T-helper 1 cell treated with Interleukin-12 subunit alpha and Interleukin-12 subunit beta and Interleukin-4 antibody, amounts not matched to agents 30 ng/mL and 1 ng/mL, for 36 hours (primary cell): ENCODE results near the gene OR3A2. TPM values are rescaled to one million over a fixed set of nuclear protein-coding genes. Genes with fewer than 3 reads are reported as not detected.
"Not testable (repeated sequence)": the region's sequence is repeated elsewhere in the genome, so short reads cannot be mapped to it uniquely, and the experiment has no call there.

Source experiments
- intact Hi-C: fragments of 100-400 bp; cut with micrococcal nuclease; formaldehyde crosslinking; loops from one replicate; pipeline ENCODE4 v1.15.1; 2024
- total RNA-seq: library from RNA; stranded (reverse); gene quantifications from 2 replicates; pipeline ENCODE4 v1.2.3, GENCODE V29; 2022

OR3A2 gene
- total RNA-seq, 1 donor from 2014 or later, result 0.86 TPM

GRCh38 chr17:3293548-3293947, 92.6 kb downstream of the OR3A2 start:
- intact Hi-C loops, result not testable (repeated sequence)

GRCh38 chr17:3282901-3283300, 103.2 kb downstream of the OR3A2 start:
- intact Hi-C loops, result no loop called here

- intact Hi-C loops, result no loop called here
Observed at GRCh38 chr17:3276126-3276525, 110.0 kb downstream of the OR3A2 start.

GRCh38 chr17:3271072-3271848, 114.8 kb downstream of the OR3A2 start:
- intact Hi-C loops, result no loop called here

GRCh38 chr17:3260600-3260999, 125.5 kb downstream of the OR3A2 start:
- intact Hi-C loops, result no loop called here

GRCh38 chr17:3260163-3260562, 125.9 kb downstream of the OR3A2 start:
- intact Hi-C loops, result no loop called here

GRCh38 chr17:3256575-3256974, 129.5 kb downstream of the OR3A2 start:
- intact Hi-C loops, result no loop called here

GRCh38 chr17:3249013-3249412, 137.1 kb downstream of the OR3A2 start:
- intact Hi-C loops, result not testable (repeated sequence)

- intact Hi-C loops, result not testable (repeated sequence)
Observed at GRCh38 chr17:3244841-3245240, 141.3 kb downstream of the OR3A2 start.

GRCh38 chr17:3241044-3241443, 145.1 kb downstream of the OR3A2 start:
- intact Hi-C loops, result not testable (repeated sequence)

- intact Hi-C loops, result not testable (repeated sequence)
Observed at GRCh38 chr17:3238685-3239084, 147.4 kb downstream of the OR3A2 start.

- intact Hi-C loops, result not testable (repeated sequence)
Observed at GRCh38 chr17:3232300-3232699, 153.8 kb downstream of the OR3A2 start.

Other genes starting within 250 kb of the OR3A2 start
- not detected in 2 replicates for gene OR1A2, start 188.8 kb downstream of the OR3A2 start, total RNA-seq
- not detected in 2 replicates for gene OR1A1, start 178.6 kb downstream of the OR3A2 start, total RNA-seq
- gene OR3A1, start 87.9 kb downstream of the OR3A2 start, total RNA-seq, result 0.25 TPM in 1 of 2 replicates, not detected in the other
- not detected in 2 replicates for gene OR1E1, start 12.1 kb upstream of the OR3A2 start, total RNA-seq
- gene OR3A3, start 25.1 kb upstream of the OR3A2 start, total RNA-seq, result not detected in 2 replicates
- not detected in 2 replicates for gene OR1E2, start 47.5 kb upstream of the OR3A2 start, total RNA-seq
- gene SPATA22, start 85.5 kb upstream of the OR3A2 start, total RNA-seq, result 0.20 TPM in 1 of 2 replicates, not detected in the other
- gene ASPA, start 89.7 kb upstream of the OR3A2 start, total RNA-seq, result not detected in 2 replicates
- gene TRPV3, start 171.5 kb upstream of the OR3A2 start, total RNA-seq, result 0.20 and 0.37 TPM in 2 replicates
- gene TRPV1, start 223.1 kb upstream of the OR3A2 start, total RNA-seq, result 7.7 and 9.0 TPM in 2 replicates
- gene SHPK, start 249.9 kb upstream of the OR3A2 start, total RNA-seq, result 11.4 and 13.2 TPM in 2 replicates